Testis (tissue), 3 donors: ENCODE measurements around the gene RGS12. TPM values are rescaled to one million over a fixed set of nuclear protein-coding genes. Genes with fewer than 3 reads are reported as not detected.

Experiments used
- DNase-seq: peaks from one replicate; pipeline ENCODE4 v3.0.0-alpha.2; 2019
- H3K27ac ChIP-seq, 2 donors: fragments of 200-600 bp; sonication (generic); one replicate each; pipeline ENCODE4 v1.5.1; 2019
- H3K27me3 ChIP-seq: fragments of 200-600 bp; sonication (generic); one replicate; pipeline ENCODE4 v1.5.1; 2019
- H3K36me3 ChIP-seq: fragments of 200-600 bp; sonication (generic); one replicate; pipeline ENCODE4 v1.5.1; 2017; ENCODE audit warnings: low read depth; ENCODE audit errors: missing control alignments
- H3K4me1 ChIP-seq: fragments of 200-600 bp; sonication (generic); one replicate; pipeline ENCODE4 v1.5.1; 2019
- H3K4me3 ChIP-seq, 2 donors: fragments of 200-600 bp; sonication (generic); one replicate each; pipeline ENCODE4 v1.5.1; 2017 to 2019
- H3K9me3 ChIP-seq: fragments of 200-600 bp; sonication (generic); one replicate; pipeline ENCODE4 v1.5.1; 2017
- CTCF ChIP-seq, 3 experiments: fragments of 450-650 bp in 2 of 3; fragments of 200-600 bp in 1 of 3; sonication (generic) in 1 of 3; IDR thresholded peaks; one replicate each; pipeline ENCODE4 v1.5.1; 2016 to 2019; ENCODE audit warnings: antibody characterized with exemption in 3 of 3, mild to moderate bottlenecking in 2 of 3, moderate library complexity in 1 of 3
- POLR2A ChIP-seq: fragments of 450-650 bp; IDR thresholded peaks from one replicate; pipeline ENCODE4 v1.6.1; 2017; ENCODE audit warnings: antibody characterized with exemption, mild to moderate bottlenecking, moderate library complexity
- WGBS, 2 donors: methylation state at CpG; one replicate each; pipeline ENCODE4 v1.1.5; 2018; 5-methylcytosine and 5-hydroxymethylcytosine counted together
- intact Hi-C: fragments of 100-400 bp; cut with DNase I; formaldehyde crosslinking; loops from one replicate; pipeline ENCODE4 v1.15.1; 2023; ENCODE audit warnings: low total_unique reads
- polyA plus RNA-seq: library from polyadenylated mRNA; stranded (reverse); fragments of 350-450 nt; fragmentation: Illumina TruSeq; extraction: RNeasy Lipid Tissue Mini Kit (QIAGEN cat#74804); gene quantifications from one replicate; pipeline ENCODE4 v1.2.3, GENCODE V29; 2014; ENCODE audit warnings: low read depth, low replicate concordance; ENCODE audit not compliant: insufficient read depth
- total RNA-seq, 2 donors: library from RNA; depleted of rRNA; stranded (reverse); fragments of >200 nt; gene quantifications; one replicate each; pipeline ENCODE4 v1.2.3, GENCODE V29; 2016

RGS12 gene
- total and polyA plus RNA-seq, 3 donors from 2014 or later = 25.0 to 68.2 (median 39.0) TPM

- no peak for DNase-seq
- Histone ChIP-seq H3K4me3 (no peak overlapping the region), H3K36me3 (no peaks in the 10 kb centered on the region), H3K27ac (no peak overlapping the region), H3K27me3 (no peaks in the 10 kb centered on the region), H3K4me1 (no peaks in the 10 kb centered on the region), H3K9me3 (no peaks in the 10 kb centered on the region)
- intact Hi-C loops = no loop called here
- WGBS, 2 donors = 93 to 95% methylated on average over 16 of the region's 16 CpGs
- TF ChIP-seq CTCF (IDR thresholded peaks at IDR 0.05) = no peak
- TF ChIP-seq POLR2A = no peak
These were observed 20.9 kb downstream of the RGS12 start for GRCh38 chr4:3313556-3314228.

GRCh38 chr4:3314706-3315260, 22.0 kb downstream of the RGS12 start:
- Histone ChIP-seq H3K27ac (no peak overlapping the region), H3K4me1 (no peaks in the 10 kb centered on the region), H3K4me3 (no peak overlapping the region), H3K9me3 (no peaks in the 10 kb centered on the region), H3K36me3 (no peaks in the 10 kb centered on the region), H3K27me3 (no peaks in the 10 kb centered on the region)
- DNase-seq = no peak
- intact Hi-C loops = no loop called here
- no peak for TF ChIP-seq CTCF (IDR thresholded peaks at IDR 0.05)
- no peak for TF ChIP-seq POLR2A
- WGBS, 2 donors = 97 to 100% methylated on average over 12 to 13 of the region's 13 CpGs

GRCh38 chr4:3315566-3315965, 22.7 kb downstream of the RGS12 start:
- Histone ChIP-seq H3K4me1 (no peaks in the 10 kb centered on the region), H3K36me3 (no peaks in the 10 kb centered on the region), H3K9me3 (no peaks in the 10 kb centered on the region), H3K27me3 (no peaks in the 10 kb centered on the region), H3K4me3 (no peak overlapping the region), H3K27ac (no peak overlapping the region)
- intact Hi-C loops = no loop called here
- 85 to 90% methylated on average over 7 of the region's 7 CpGs for WGBS, 2 donors
- no peak for TF ChIP-seq CTCF (IDR thresholded peaks at IDR 0.05)
- no peak for TF ChIP-seq POLR2A
- DNase-seq = no peak

GRCh38 chr4:3316146-3316545, 23.3 kb downstream of the RGS12 start:
- Histone ChIP-seq H3K4me3 (no peak overlapping the region), H3K9me3 (no peaks in the 10 kb centered on the region), H3K27ac (no peak overlapping the region), H3K4me1 (peaks cover 1% of the 10 kb centered on the region), H3K36me3 (no peaks in the 10 kb centered on the region), H3K27me3 (no peaks in the 10 kb centered on the region)
- 94 to 95% methylated on average over 18 of the region's 18 CpGs for WGBS, 2 donors
- DNase-seq = no peak
- intact Hi-C loops = no loop called here
- TF ChIP-seq CTCF (IDR thresholded peaks at IDR 0.05) = no peak
- TF ChIP-seq POLR2A = no peak
